Effector memory CD4-positive, alpha-beta T cell (primary cell): Measurements from ENCODE around the gene BGLAP.

Experiments
- DNase-seq, 3 donors: peaks; one replicate each; pipeline ENCODE4 v3.0.0-alpha.2; 2020
- H3K27ac ChIP-seq: 2 replicates; pipeline ENCODE4 v1.7.0; 2013; ENCODE audit warnings: mild to moderate bottlenecking, low read length, moderate library complexity; ENCODE audit not compliant: insufficient read depth, poor library complexity, severe bottlenecking
- H3K27me3 ChIP-seq: replicated peaks from 2 replicates; pipeline ENCODE4 v1.7.0; 2013; ENCODE audit warnings: mild to moderate bottlenecking, low read length; ENCODE audit not compliant: insufficient read depth, control insufficient read depth, poor library complexity, severe bottlenecking
- H3K36me3 ChIP-seq: 2 replicates; pipeline ENCODE4 v1.7.0; 2013; ENCODE audit warnings: mild to moderate bottlenecking, low read length, moderate library complexity; ENCODE audit not compliant: control insufficient read depth, insufficient read depth
- H3K4me1 ChIP-seq: 2 replicates; pipeline ENCODE4 v1.7.0; 2013; ENCODE audit warnings: low read length, mild to moderate bottlenecking; ENCODE audit not compliant: control insufficient read depth, insufficient read depth, poor library complexity, severe bottlenecking
- H3K4me3 ChIP-seq: 2 replicates; pipeline ENCODE4 v1.7.0; 2013; ENCODE audit warnings: low read length, low read depth, mild to moderate bottlenecking; ENCODE audit not compliant: insufficient read depth, poor library complexity, severe bottlenecking
- H3K9me3 ChIP-seq: 2 replicates; pipeline ENCODE4 v1.7.0; 2013; ENCODE audit warnings: mild to moderate bottlenecking, low read length, moderate library complexity; ENCODE audit not compliant: control insufficient read depth
- total RNA-seq, 3 donors: gene quantifications; one replicate each; lab custom pipeline; 2026; lab: John Stamatoyannopoulos, UW

Gene BGLAP
- 0 to 0.44 (median 0.19) reads per million in 3 donors for total RNA-seq

GRCh38 chr1:156241926-156242325 is at the start of gene BGLAP:
BGLAP (plus strand) TSS chr1:156242184; CDS start chr1:156242232, 48 bp downstream.
- no peak for DNase-seq
- Histone ChIP-seq H3K27ac (no peak within 1 kb of the TSS), H3K4me1 (peaks cover 6% of the 10 kb centered on the region), H3K27me3 (no peaks in the 10 kb centered on the region), H3K4me3 (no peak within 1 kb of the TSS), H3K9me3 (no peaks in the 10 kb centered on the region), H3K36me3 (peaks cover 29% of the 10 kb centered on the region)

DNA sequence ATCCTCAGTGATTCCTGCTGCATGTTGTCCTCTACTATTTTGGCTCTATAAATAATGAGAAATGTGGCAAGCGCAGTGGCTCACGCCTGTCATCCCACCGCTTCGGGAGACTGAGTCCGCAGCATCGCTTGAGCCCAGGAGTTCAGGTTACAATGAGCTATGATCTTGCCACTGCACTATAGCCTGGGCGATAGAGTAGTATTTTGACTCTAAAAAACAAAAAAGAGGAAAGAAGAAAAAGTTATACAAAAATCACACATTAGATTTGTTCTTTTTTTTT is 48.8 kb upstream of the BGLAP start:
- Histone ChIP-seq H3K27ac (peak overlapping the region; percentile 61), H3K36me3 (no peaks in the 10 kb centered on the region), H3K27me3 (no peaks in the 10 kb centered on the region), H3K4me3 (peak overlapping the region; percentile 94), H3K9me3 (no peaks in the 10 kb centered on the region), H3K4me1 (peaks cover 15% of the 10 kb centered on the region)
- DNase-seq, result no peak

DNA sequence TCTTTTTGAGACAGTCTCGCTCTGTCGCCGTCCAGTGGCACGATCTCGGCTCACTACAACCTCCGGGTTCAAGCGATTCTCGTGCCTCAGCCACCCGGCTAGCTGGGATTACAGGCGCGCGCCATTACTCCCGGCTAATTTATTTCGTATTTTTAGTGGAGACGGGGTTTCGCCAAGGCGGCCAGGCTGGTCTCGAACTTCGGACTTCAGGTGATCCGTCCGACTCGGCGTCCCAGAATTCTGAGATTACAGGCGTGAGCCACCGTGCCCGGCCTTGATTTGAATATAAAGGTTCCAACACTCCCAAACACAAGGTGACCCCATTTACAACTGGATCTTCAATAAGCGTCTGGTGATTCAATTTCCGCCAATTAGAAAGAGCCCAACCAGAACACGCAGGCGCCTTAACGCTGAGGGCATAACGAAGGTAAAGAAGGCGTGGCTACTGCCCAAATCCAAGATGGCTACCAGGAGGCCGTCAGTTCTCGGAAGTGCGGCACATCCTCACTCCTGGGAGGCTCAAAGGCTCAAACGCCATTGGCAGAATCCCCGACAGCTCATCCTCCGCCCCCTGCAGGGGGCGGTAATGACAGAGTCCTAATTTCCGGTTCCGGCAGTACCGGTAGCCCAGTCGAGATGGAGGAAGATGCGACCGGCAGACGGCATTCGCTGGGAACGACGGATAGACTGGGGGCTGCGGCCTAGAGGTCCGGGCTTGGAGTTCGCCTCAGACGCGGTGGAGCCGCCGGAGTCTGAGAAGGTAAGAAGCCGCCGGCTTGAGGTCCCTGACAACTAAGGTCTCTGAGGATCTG is 48.3 kb upstream of the BGLAP start, which contains the start of gene SLC25A44:
TSS of gene SLC25A44 (plus strand) at position 617 of the 812 bp plus-strand sequence. CDS start 5,744 bp downstream, outside the sequence.
- peak within 1 kb of the TSS; percentile 82 for H3K27ac ChIP-seq
- peak; percentile 95 to 98 (median 96) for DNase-seq
- H3K9me3 ChIP-seq, result no peaks in the 10 kb centered on the region
- peak within 1 kb of the TSS; percentile 94 for H3K4me3 ChIP-seq
- peaks cover 21% of the 10 kb centered on the region for H3K4me1 ChIP-seq
- no peaks in the 10 kb centered on the region for H3K27me3 ChIP-seq
- no peaks in the 10 kb centered on the region for H3K36me3 ChIP-seq

GRCh38 chr1:156194300-156194652 is 47.7 kb upstream of the BGLAP start:
- Histone ChIP-seq H3K4me3 (peak overlapping the region; percentile 94), H3K4me1 (peaks cover 26% of the 10 kb centered on the region), H3K36me3 (peaks cover 1% of the 10 kb centered on the region), H3K27me3 (no peaks in the 10 kb centered on the region), H3K27ac (peak overlapping the region; percentile 82), H3K9me3 (no peaks in the 10 kb centered on the region)
- DNase-seq, result no peak

- peaks cover 15% of the 10 kb centered on the region for H3K36me3 ChIP-seq
- DNase-seq, result no peak
- no peak overlapping the region for H3K27ac ChIP-seq
- H3K4me1 ChIP-seq, result peaks cover 34% of the 10 kb centered on the region
- no peak overlapping the region for H3K4me3 ChIP-seq
- no peaks in the 10 kb centered on the region for H3K27me3 ChIP-seq
- H3K9me3 ChIP-seq, result no peaks in the 10 kb centered on the region
Measured at GRCh38 chr1:156195853-156196252, 46.1 kb upstream of the BGLAP start.

GRCh38 chr1:156196445-156196844 is 45.5 kb upstream of the BGLAP start:
- Histone ChIP-seq H3K27me3 (no peaks in the 10 kb centered on the region), H3K4me3 (no peak overlapping the region), H3K4me1 (peaks cover 34% of the 10 kb centered on the region), H3K27ac (no peak overlapping the region), H3K36me3 (peaks cover 15% of the 10 kb centered on the region), H3K9me3 (no peaks in the 10 kb centered on the region)
- DNase-seq, result no peak

GRCh38 chr1:156198831-156199349 is 43.1 kb upstream of the BGLAP start:
- Histone ChIP-seq H3K9me3 (no peaks in the 10 kb centered on the region), H3K27ac (no peak overlapping the region), H3K4me3 (no peak overlapping the region), H3K27me3 (no peaks in the 10 kb centered on the region), H3K4me1 (peaks cover 29% of the 10 kb centered on the region), H3K36me3 (peaks cover 27% of the 10 kb centered on the region)
- DNase-seq, result no peak

DNA sequence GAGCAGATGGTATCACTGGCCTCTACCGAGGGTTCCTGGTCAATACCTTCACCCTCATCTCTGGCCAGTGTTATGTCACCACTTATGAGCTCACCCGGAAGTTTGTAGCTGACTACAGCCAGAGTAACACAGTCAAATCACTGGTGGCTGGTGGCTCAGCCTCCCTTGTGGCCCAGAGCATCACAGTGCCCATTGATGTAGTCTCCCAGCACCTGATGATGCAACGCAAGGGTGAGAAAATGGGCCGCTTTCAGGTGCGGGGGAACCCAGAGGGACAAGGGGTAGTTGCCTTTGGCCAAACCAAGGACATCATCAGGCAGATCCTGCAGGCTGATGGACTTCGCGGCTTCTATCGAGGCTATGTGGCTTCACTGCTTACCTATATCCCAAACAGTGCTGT is 41.9 kb upstream of the BGLAP start:
- H3K9me3 ChIP-seq, result no peaks in the 10 kb centered on the region
- peaks cover 29% of the 10 kb centered on the region for H3K36me3 ChIP-seq
- no peak overlapping the region for H3K4me3 ChIP-seq
- peaks cover 19% of the 10 kb centered on the region for H3K4me1 ChIP-seq
- no peak for DNase-seq
- no peaks in the 10 kb centered on the region for H3K27me3 ChIP-seq
- no peak overlapping the region for H3K27ac ChIP-seq

DNA sequence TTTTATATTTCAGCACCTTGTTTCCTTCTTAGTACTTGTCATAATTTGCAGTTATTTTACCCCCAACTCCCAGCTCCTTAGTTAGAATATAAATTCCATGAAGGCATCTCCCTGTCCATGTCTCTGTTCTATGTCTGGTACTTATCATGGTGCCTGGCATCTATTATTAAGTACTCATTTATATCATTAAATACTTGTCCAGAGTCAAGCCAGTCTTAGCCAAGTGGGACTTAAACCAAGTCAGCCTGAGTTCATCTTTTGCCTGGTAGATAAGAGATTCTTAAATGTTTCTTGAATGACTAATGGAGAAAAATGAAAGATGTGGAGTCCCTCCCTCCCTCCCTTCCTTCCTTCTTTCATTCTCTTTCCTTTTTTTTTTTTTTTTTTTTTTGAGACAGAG is 38.7 kb upstream of the BGLAP start:
- Histone ChIP-seq H3K36me3 (peaks cover 44% of the 10 kb centered on the region), H3K4me3 (no peak overlapping the region), H3K9me3 (no peaks in the 10 kb centered on the region), H3K27ac (no peak overlapping the region), H3K4me1 (peaks cover 17% of the 10 kb centered on the region), H3K27me3 (no peaks in the 10 kb centered on the region)
- DNase-seq, result no peak

DNA sequence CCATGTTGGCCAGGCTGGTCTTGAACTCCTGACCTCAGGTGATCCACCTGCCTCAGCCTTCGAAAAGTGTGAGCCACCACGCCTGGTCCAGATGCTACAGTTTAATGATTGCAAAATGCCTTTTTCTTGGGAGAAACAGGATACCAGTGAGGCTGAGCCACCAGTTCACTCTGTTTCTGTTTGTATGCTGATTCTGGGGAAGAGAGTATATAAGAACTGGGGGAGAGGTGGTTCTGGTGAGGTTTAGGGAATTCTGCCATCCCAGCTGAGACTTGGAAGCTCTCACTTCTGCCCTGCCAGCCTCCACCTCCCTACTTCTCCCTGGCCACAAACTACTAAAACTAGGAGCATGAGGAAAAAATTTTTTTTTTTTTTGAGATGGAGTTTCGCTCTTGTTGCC is 37.3 kb upstream of the BGLAP start:
- Histone ChIP-seq H3K4me3 (no peak overlapping the region), H3K36me3 (peaks cover 45% of the 10 kb centered on the region), H3K27ac (no peak overlapping the region), H3K9me3 (no peaks in the 10 kb centered on the region), H3K4me1 (peaks cover 3% of the 10 kb centered on the region), H3K27me3 (no peaks in the 10 kb centered on the region)
- no peak for DNase-seq
